ENCODE data around the gene TASL.
A peak's percentile ranks its signal among the peaks of the same experiment; 100 is the strongest.
"Not testable (repeated sequence)": the region's sequence is repeated elsewhere in the genome, so short reads cannot be mapped to it uniquely, and the experiment has no call there.

Gene TASL

DNA sequence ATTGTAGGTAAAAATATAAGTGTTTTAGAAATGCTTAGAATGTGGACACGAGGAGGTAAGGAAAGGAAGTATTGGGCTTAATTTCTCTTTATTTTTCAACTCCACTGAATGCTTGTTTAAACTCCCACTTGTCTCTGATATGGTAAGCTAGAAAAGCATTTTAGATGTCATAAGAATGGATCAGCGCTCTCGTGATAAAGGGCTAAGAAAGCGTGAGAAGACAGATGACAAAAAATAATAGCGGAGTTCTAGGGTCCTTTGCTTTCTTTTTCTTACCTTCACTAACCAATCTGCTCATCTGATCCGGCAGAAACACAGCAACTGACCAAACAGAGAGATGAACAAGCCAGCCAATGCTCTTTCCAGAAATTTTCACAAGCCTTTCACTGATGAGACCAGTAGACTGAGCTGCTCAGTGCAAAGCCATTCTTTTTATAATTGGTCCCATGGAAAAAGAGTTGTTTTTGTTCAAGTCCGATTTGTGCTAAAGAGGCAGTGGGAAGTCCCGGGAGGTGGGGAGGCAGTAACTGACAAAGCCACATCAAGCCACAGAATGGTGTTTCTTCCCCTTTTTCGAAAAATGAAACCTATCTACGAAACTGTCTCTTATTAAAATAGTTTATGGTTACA is at the start of gene TASL:
Gene TASL (minus strand): TSS at position 405 of the 630 bp plus-strand sequence. CDS start 17,411 bp downstream, outside the sequence.
- peak; percentile 70 to 86 (median 72) for DNase-seq

DNA sequence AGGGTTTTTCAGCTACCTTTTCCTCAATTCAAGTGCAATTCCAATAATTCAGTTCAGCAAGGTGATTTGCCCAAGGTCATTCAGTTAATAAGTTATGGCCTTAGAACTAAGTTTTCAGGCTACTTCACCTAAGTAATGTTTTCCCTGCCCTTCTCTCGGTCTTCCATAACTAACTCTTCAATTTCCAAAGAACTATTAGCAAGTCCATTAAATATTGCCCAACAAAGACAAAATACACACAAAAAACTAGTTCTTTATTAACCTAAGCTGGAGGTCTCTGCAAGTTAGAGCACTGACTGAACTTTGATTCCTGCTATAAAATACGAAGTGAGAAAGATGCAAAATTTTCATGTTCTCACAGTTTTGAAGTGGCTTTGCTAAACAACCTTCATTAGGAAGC is 48.8 kb upstream of the TASL start:
- DNase-seq = no peak

DNA sequence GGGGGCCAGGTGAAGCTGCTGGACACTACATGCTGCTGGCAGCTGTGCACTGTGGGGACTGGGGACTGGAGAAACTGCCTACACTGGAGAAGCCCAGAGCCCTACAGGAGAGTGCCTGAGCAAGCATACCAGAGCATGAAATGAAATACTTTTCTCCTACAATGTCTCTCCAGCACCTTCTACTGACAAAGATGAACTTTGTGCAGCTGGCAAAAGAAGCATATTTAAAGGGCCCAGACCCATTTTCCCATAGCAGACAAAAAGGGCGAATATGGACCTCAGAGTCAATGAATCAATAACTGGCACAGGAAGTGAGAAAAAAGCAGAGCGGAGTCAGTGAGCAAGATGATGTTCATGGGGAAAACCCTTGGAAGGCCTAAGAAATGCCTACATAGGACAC is 44.8 kb upstream of the TASL start:
- DNase-seq = no peak

- peak; percentile 71 to 84 (median 78) for DNase-seq
Measured at GRCh38 chrX:30620980-30621618, 43.5 kb upstream of the TASL start.

DNA sequence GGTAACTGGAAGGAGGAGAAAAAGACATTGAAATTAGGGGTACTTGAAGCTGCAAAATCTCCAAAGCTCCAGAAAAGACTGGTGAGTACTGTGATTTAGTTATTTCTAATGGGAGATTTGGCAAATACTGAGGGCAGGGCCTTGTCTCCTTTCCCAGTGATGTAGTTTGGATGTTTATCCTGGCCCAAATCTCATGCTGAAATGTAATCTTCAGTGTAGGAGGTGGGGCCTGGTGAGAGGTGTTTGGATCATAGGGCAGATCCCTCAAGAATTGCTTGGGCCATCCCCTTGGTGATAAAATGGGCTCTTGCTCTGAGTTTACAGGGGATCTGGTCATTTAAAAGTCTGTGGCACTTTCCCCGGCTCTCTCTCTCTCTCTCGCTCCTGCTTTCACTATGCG is 42.6 kb upstream of the TASL start:
- DNase-seq = no peak

- DNase-seq = peak; percentile 34 to 70 (median 45)
Measured at GRCh38 chrX:30618160-30618765, 40.7 kb upstream of the TASL start.

DNA sequence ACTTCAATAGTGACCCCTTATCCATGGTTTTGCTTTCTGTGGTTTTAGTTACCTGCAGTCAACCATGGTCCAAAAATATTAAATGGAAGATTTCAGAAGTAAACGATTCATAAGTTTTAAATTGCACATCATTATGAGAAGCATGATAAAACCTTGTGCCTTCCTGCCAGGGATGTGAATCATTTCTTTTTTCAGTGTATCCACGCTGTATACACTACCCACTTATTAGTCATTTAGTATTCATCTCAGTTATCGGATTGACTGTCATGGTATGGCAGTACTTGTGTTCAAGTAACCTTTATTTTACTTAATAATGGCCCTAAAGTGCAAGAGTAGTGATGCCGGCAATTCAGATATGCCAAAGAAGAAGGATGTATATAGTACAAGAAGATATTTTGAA is 37.7 kb upstream of the TASL start:
- peak in 2 of 3 donors; percentile 60 to 83 for DNase-seq

DNA sequence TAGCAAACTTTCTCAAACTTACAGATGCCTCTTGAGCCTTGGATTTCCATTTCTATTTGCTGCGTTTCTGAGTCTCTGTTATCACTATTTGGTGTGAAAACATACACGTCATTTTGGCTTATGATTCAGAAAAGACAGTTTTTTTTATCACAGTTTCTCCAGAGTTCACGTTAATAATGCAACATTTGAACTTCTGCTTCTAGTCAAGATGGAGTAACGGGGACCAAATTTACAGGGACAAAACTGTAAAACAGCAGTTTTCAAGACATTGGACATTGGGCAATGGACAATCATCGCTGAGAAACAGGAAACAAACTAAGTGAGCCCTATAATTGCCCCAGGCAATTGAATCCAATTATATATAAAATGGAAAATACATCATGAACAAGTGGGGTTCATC is 36.2 kb upstream of the TASL start:
- peak; percentile 53 to 90 (median 83) for DNase-seq

DNA sequence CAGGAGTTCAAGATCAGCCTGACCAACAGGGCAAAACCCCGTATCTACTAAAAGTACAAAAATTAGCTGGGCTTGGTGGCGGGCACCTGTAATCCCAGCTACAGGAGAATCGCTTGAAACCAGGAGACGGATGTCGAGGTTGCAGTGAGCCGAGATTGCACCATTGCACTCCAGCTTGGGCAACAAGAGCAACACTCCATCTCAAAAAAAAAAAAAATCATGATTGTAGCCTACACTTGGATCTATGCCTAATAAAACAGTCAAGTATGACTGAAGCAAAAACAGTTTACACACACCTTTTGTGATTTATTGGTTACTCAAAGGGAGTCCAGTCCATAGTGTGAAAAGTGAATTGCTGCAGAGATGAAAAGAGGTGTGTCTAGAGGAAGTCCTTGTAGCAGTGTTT is 34.7 kb upstream of the TASL start:
- DNase-seq = no peak

GRCh38 chrX:30610026-30610425 is 32.5 kb upstream of the TASL start:
- DNase-seq = peak; percentile 34 to 72 (median 38)

- no peak for DNase-seq
Measured at GRCh38 chrX:30607155-30607554, 29.6 kb upstream of the TASL start.

DNA sequence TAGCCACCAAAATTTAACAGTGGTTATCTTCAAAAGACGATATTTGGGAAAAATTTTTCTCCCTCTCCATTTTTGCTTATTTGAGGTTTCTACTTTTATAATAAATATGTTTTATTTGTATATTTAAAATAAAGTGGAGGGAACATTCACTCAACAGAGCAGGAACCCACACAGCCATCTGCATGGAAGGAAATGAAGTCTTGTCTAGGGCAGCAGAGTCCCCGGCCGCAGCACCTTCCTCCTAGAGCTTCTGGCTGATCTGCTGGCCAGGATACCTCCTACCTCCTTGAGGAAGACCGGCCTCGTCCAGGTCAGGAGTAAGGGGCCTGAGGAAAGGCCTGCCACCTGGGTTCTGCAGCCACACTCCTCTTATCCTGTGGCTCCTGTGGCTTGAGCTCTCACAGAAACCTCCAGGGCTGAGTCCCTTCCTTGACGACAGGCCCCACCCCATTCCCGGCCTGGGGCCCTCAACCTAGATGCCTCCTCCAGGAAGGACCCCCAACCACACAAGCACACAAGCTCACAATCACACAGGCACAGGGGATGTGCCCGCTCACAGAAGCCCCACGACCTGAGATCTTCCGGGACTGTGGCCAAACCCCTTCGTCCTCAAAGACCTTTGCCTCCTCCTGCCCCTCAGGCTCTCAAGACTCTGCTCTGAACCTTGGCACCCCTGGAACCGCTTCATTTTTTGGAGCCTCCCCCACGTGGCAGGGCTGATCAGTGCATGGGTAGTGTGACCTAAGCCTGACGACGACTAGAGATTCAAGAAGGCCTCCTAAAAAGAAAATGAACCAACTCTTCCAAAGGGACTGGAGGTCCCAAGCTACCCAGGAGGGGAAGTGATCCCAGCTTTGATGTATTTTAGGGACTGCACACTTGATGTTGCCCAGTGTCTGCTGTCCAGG is 23.0 kb upstream of the TASL start:
- not testable (repeated sequence) for DNase-seq

GRCh38 chrX:30597216-30598012 is 19.8 kb upstream of the TASL start:
- peak; percentile 54 to 72 (median 62) for DNase-seq

- no peak for DNase-seq
Measured at GRCh38 chrX:30593440-30594200, 16.1 kb upstream of the TASL start.

GRCh38 chrX:30592831-30593230 is 15.3 kb upstream of the TASL start:
- DNase-seq = peak in 2 of 3 donors; percentile 61 to 72

DNA sequence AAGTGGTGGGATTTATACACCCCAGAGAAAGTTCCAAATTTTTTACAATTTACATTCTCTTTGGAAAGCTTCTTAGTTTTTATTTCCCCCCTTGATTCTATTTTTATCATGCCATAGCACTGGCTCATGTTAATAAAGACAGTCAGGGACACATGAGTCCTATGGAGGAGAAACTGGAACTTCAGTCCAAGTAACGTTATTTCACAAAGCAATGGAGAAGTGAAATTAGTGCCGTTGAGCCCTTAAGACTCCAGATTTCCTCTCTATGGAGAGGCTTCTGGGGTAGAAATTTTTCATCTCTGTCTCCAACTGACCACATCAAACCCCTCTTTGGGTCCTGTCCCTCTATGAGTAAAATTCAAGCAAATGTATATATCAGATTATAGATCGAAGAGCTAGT is 12.8 kb upstream of the TASL start:
- DNase-seq = peak; percentile 42 to 75 (median 72)

DNA sequence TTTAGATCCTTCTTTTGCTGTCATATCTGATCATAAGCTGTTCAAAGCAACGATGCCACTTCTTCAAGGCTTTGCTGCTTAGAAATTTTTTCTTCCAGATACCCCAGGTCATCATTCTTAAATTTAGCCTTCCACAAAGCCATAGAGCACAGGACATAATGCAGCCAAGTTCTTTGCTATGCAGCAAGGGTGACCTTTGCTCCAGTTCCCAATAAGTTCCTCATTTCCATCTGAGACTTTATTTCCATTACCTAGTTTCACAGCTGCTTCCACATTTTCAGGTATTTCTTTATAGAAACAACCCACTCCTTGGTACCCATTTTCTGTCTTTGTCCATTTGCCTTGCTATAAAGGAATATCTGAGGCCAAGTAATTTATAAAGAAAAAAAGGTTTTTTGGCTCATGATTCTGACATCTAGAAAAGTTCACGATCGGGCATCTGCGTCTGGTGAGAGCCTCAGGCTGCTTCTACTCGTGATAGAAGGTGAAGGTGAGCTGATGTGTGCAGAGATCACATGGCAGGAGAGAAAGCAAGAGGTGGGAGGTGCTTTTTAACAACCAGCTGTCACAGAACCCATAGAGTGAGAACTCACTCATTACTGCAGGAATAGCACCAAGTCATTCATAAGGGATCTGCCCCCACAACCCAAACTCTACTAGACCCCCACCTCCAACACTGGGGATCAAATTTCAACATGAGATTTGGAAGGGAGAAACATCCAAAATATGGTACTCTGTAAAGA is 11.8 kb upstream of the TASL start:
- peak in 2 of 3 donors; percentile 32 to 58 for DNase-seq

DNA sequence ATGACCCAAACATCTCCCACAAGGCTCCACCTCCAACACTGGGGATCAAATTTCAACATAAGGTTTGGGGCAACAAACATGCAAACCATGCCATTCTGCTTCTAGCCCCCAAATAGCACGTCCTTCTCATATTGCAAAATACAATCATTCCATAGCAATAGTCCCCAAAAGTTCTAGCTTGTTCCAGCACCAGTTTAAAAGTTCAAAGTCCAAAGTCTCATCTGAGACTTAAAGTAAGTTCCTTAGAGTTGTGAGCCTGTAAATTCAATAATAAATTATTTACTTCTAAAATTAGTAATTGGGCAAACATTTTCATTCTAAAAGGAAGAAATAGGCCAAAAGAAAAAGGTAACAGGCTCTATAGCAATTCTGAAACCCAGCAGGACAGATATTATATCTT is 8.9 kb upstream of the TASL start:
- DNase-seq = no peak

- DNase-seq = no peak
Measured at GRCh38 chrX:30582664-30583063, 5.1 kb upstream of the TASL start.

DNA sequence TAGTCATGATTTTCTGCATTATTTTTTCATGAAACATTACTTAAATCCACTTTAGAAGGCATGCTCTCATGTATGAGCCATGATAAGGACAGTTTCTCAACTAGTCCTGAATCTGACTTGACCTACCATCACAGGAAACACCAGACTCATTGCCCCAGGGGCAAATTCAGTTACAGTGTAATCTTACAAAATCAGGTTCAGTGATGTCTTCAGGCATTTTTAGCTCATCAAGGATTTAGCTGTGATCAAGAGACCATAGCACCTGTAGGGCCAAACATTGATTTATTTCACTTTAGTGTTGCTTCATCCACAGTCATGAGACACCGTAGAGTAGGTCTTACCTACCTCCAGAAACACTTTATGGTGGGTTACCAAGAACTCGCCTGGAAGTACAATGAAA is 3.1 kb upstream of the TASL start:
- DNase-seq = no peak

DNA sequence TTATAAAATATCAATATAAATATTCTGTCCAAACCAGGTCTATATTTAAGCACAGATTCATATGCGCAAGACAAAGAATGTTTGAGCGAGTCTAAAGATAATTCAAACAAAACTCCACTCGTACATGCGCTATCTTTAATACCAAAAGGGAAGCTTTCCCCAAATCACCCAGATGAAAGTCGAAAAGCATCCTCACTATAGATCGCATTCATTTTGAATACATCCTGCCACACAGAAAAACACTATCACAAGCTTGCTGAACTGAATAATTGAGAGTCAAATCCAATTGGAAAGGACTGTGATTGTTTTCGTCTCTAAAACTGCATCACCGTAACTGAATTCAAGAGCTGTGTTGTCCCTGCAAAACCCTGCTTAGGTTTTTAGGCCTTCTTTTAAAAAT is 685 bp downstream of the TASL start:
- DNase-seq = no peak
